ENCODE results near the gene NUTM2F. TPM values are rescaled to one million over a fixed set of nuclear protein-coding genes. Genes with fewer than 3 reads are reported as not detected.
"Not testable (repeated sequence)": the region's sequence is repeated elsewhere in the genome, so short reads cannot be mapped to it uniquely, and the experiment has no call there.

The NUTM2F gene
- total RNA-seq, 2 experiments from 2014 or later: not detected

DNA sequence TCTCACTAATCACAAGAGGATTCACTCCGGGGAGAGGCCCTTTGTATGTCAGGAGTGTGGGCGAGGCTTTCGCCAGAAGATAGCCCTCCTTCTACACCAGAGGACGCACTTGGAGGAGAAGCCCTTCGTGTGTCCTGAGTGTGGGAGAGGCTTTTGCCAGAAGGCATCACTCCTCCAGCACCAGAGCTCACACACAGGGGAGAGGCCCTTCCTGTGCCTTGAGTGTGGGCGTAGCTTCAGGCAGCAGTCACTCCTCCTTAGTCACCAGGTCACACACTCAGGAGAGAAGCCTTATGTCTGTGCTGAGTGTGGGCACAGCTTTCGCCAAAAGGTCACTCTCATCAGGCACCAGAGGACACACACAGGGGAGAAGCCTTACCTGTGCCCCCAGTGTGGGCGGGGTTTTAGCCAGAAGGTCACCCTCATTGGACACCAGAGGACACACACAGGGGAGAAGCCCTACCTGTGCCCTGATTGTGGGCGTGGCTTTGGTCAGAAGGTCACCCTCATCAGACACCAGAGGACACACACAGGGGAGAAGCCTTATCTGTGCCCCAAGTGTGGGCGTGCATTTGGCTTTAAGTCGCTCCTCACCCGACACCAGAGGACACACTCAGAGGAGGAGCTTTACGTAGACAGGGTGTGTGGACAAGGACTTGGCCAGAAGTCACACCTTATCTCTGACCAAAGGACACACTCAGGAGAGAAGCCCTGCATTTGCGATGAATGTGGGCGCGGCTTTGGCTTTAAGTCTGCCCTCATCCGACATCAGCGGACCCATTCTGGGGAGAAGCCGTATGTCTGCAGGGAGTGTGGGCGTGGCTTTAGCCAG, 27.8 kb downstream of the NUTM2F start:
- ChIA-PET POLR2A (no interaction called here), CTCF (no interaction called here)
- Mint-ChIP-seq H3K27ac (no peak overlapping the region), H3K4me1 (ENCODE audit: low read depth) (no peaks in the 10 kb centered on the region), H3K27me3 (no peaks in the 10 kb centered on the region), H3K36me3 (peaks cover 20% of the 10 kb centered on the region), H3K4me3 (no peak overlapping the region), H3K9me3 (no peaks in the 10 kb centered on the region)
- no peak for DNase-seq
- intact Hi-C loops (cut with micrococcal nuclease): no loop called here

GRCh38 chr9:94298949-94299599, 29.4 kb downstream of the NUTM2F start:
- no peak for DNase-seq
- no peaks in the 10 kb centered on the region for H3K27me3 Mint-ChIP-seq
- intact Hi-C loops (cut with micrococcal nuclease): no loop called here
- no peak overlapping the region for H3K4me3 Mint-ChIP-seq
- H3K9me3 Mint-ChIP-seq: no peaks in the 10 kb centered on the region
- no peaks in the 10 kb centered on the region for H3K4me1 Mint-ChIP-seq (ENCODE audit: low read depth)
- no peak overlapping the region for H3K27ac Mint-ChIP-seq
- peaks cover 24% of the 10 kb centered on the region for H3K36me3 Mint-ChIP-seq
- POLR2A ChIA-PET: interaction anchor here (0.6 kb wide), 1 partner anchor 140 kb away, joined by 4 read pairs; no protein-coding TSS in a partner anchor
- CTCF ChIA-PET: no interaction called here

DNA sequence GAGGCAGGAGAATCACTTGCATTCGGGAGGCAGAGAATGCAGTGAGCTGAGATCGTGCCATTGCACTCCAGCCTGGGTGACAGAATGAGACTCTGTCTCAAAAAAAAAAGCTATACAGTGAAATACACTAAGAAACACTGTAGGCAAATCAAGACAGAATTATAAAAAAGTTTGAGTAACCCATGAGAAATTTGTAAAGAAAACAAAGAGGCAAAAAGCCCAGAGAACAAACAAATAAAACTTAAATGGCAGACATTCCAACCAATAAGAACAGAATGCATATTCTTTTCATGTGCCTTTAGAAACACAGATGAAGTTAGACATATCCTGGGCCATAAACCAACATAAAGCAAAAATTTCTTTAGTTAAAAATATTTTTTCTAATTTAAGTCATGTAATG, 38.8 kb downstream of the NUTM2F start:
- H3K27me3 Mint-ChIP-seq: no peaks in the 10 kb centered on the region
- H3K4me3 Mint-ChIP-seq: no peak overlapping the region
- H3K27ac Mint-ChIP-seq: no peak overlapping the region
- H3K4me1 Mint-ChIP-seq (ENCODE audit: low read depth): no peaks in the 10 kb centered on the region
- H3K9me3 Mint-ChIP-seq: peaks cover 2% of the 10 kb centered on the region
- CTCF ChIA-PET: no interaction called here
- no peak for DNase-seq
- H3K36me3 Mint-ChIP-seq: peaks cover 54% of the 10 kb centered on the region
- POLR2A ChIA-PET: no interaction called here
- intact Hi-C loops (cut with micrococcal nuclease): no loop called here

GRCh38 chr9:94287877-94288513, 40.4 kb downstream of the NUTM2F start:
- intact Hi-C loops (cut with micrococcal nuclease): no loop called here
- POLR2A ChIA-PET: no interaction called here
- Mint-ChIP-seq H3K9me3 (peaks cover 2% of the 10 kb centered on the region), H3K27me3 (no peaks in the 10 kb centered on the region), H3K4me3 (no peak overlapping the region), H3K36me3 (peaks cover 50% of the 10 kb centered on the region), H3K4me1 (ENCODE audit: low read depth) (no peaks in the 10 kb centered on the region), H3K27ac (no peak overlapping the region)
- DNase-seq: no peak
- CTCF ChIA-PET: no interaction called here

DNA sequence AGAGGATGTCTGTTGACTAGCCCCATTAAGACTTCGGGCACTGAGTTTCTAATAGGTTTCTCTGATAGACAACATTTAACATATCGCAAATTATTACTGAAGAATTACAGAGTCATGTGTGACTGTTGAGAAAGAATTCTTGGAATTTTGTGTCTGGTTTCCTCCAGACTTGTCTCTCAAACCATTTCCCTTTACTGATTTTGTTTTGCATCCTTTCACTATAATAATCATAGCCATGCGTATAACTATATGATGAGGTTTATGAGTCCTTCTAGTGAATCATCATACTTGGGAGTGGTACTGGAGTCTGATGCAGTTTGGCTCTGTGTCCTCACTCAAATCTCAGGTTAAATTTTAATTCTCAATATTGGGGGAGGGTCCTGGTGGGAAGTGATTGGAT, 42.3 kb downstream of the NUTM2F start:
- CTCF ChIA-PET: no interaction called here

DNA sequence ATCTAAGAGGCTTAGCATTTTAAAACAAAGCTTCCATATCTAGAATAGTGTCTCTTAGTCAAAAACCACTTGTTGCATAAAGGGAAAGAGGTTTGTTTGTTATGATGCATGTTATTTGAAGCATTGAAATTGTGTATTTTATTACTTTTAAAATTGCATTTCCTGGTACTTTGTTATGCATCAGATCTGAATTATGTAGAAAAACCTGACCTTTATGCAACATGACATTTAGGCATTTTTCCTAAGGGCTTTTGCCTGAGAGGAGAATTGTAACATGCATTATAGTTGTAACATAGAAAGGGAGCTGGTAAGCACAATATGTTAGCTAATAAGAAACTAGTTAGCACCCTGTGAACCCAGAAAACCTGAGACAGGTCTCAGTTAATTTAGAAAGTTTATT, 47.3 kb downstream of the NUTM2F start:
- Mint-ChIP-seq H3K27me3 (no peaks in the 10 kb centered on the region), H3K4me3 (no peak overlapping the region), H3K4me1 (ENCODE audit: low read depth) (no peaks in the 10 kb centered on the region), H3K36me3 (peaks cover 55% of the 10 kb centered on the region), H3K9me3 (peaks cover 18% of the 10 kb centered on the region), H3K27ac (no peak overlapping the region)
- intact Hi-C loops (cut with micrococcal nuclease): no loop called here
- no peak for DNase-seq
- POLR2A ChIA-PET: no interaction called here
- CTCF ChIA-PET: no interaction called here

More for the DNA sequence above, 42.3 kb downstream of the NUTM2F start:
- Mint-ChIP-seq H3K36me3 (peaks cover 46% of the 10 kb centered on the region), H3K27me3 (no peaks in the 10 kb centered on the region), H3K27ac (no peak overlapping the region), H3K4me1 (ENCODE audit: low read depth) (no peaks in the 10 kb centered on the region), H3K4me3 (no peak overlapping the region), H3K9me3 (peaks cover under 1% of the 10 kb centered on the region)
- intact Hi-C loops (cut with micrococcal nuclease): no loop called here
- POLR2A ChIA-PET: no interaction called here
- no peak for DNase-seq

DNA sequence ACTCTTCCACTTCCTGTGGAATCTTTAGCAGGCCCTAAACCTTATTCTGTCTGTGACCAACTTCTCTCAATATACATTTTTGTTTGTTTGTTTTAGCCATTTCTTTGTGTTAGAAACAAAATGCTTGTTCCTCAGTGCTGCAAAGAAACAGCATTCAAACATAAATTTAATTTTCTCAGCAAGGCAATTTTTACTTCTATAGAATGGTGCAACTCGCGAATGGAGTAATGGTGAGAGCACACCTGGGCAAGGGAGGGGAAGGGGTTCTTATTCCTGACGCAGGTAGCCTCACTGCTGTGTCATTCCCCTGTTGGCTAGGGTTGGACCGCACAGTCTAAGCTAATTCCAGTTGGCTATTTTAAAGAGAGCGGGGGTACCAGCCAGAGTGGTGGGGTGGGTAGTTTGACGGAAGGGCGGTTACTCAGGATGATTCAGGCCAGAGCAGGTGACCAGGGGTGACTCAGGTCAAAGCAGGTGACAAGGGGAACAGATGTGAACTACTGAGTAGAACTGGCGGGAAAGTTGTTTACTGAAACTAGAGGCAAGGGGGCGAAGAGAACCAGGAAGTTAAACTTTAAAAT, 47.9 kb downstream of the NUTM2F start:
- Mint-ChIP-seq H3K4me3 (no peak overlapping the region), H3K27me3 (no peaks in the 10 kb centered on the region), H3K27ac (no peak overlapping the region), H3K4me1 (ENCODE audit: low read depth) (peaks cover under 1% of the 10 kb centered on the region), H3K36me3 (peaks cover 54% of the 10 kb centered on the region), H3K9me3 (peaks cover 18% of the 10 kb centered on the region)
- ChIA-PET CTCF (no interaction called here), POLR2A (no interaction called here)
- intact Hi-C loops (cut with micrococcal nuclease): no loop called here
- DNase-seq: no peak

DNA sequence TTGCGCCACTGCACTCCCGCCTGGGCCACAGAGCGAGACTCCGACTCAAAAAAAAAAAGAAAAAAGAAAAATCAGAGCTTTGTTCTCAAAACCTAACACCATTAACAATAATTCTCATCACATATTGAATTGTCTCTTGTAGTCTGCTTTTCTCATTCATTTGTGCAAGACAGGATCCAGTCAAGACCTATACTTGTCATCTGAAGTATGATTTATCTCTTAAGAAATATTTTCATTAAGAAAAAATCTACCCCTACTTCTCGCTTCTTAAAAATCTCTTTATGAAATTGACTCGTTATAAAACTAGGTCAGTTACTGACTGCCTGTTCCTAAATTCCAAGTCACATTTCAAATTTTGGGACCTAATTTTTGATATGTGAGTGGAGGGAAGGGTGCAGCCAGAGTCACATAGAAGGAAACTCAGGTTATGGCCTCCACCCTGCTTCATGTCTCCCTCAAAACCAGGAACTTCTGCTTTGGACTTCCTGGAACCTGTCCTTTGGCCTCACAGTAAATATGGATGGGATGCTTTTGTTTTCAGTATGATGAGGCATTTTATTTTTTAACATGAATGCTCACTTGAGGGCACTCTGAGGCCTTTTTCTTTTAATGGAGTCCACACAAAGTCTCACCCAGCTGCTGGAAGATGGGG, 50.4 kb downstream of the NUTM2F start:
- intact Hi-C loops (cut with micrococcal nuclease): no loop called here
- H3K27ac Mint-ChIP-seq: no peak overlapping the region
- H3K27me3 Mint-ChIP-seq: no peaks in the 10 kb centered on the region
- POLR2A ChIA-PET: no interaction called here
- CTCF ChIA-PET: no interaction called here
- H3K36me3 Mint-ChIP-seq: peaks cover 55% of the 10 kb centered on the region
- H3K9me3 Mint-ChIP-seq: peaks cover 18% of the 10 kb centered on the region
- no peak for DNase-seq
- H3K4me1 Mint-ChIP-seq (ENCODE audit: low read depth): peaks cover 3% of the 10 kb centered on the region
- no peak overlapping the region for H3K4me3 Mint-ChIP-seq

- Mint-ChIP-seq H3K36me3 (peaks cover 51% of the 10 kb centered on the region), H3K4me1 (ENCODE audit: low read depth) (peaks cover 11% of the 10 kb centered on the region), H3K9me3 (peaks cover 18% of the 10 kb centered on the region)
- DNase-seq; H3K4me3 Mint-ChIP-seq; intact Hi-C loops (cut with micrococcal nuclease); H3K27me3 Mint-ChIP-seq; CTCF ChIA-PET; POLR2A ChIA-PET; H3K27ac Mint-ChIP-seq: not testable (repeated sequence)
Measured at GRCh38 chr9:94277029-94277428, 51.4 kb downstream of the NUTM2F start.

GRCh38 chr9:94270009-94270408, 58.4 kb downstream of the NUTM2F start:
- Mint-ChIP-seq H3K27me3 (no peaks in the 10 kb centered on the region), H3K36me3 (peaks cover 26% of the 10 kb centered on the region), H3K4me3 (no peak overlapping the region), H3K4me1 (ENCODE audit: low read depth) (peaks cover 12% of the 10 kb centered on the region), H3K27ac (no peak overlapping the region), H3K9me3 (peaks cover 14% of the 10 kb centered on the region)
- CTCF ChIA-PET: no interaction called here
- no peak for DNase-seq
- intact Hi-C loops (cut with micrococcal nuclease): no loop called here
- POLR2A ChIA-PET: no interaction called here

GRCh38 chr9:94269264-94269663, 59.2 kb downstream of the NUTM2F start:
- POLR2A ChIA-PET: no interaction called here
- Mint-ChIP-seq H3K27me3 (no peaks in the 10 kb centered on the region), H3K27ac (no peak overlapping the region)

More at GRCh38 chr9:94269264-94269663, 59.2 kb downstream of the NUTM2F start:
- Mint-ChIP-seq H3K4me1 (ENCODE audit: low read depth) (peaks cover 12% of the 10 kb centered on the region), H3K36me3 (peaks cover 29% of the 10 kb centered on the region), H3K9me3 (peaks cover 14% of the 10 kb centered on the region), H3K4me3 (no peak overlapping the region)
- DNase-seq: no peak
- intact Hi-C loops (cut with micrococcal nuclease): no loop called here
- CTCF ChIA-PET: interaction anchor here (1.2 kb wide), 1 partner anchor 56 kb away, joined by 3 read pairs; no protein-coding TSS in a partner anchor
